NCI-H2196 (cell line): ENCODE measurements around the gene CFB.
"Not testable (repeated sequence)": the region's sequence is repeated elsewhere in the genome, so short reads cannot be mapped to it uniquely, and the experiment has no call there.

Experiments used
- DNase-seq: peaks from one replicate; lab custom pipeline; 2025; ENCODE audit not compliant: unreplicated experiment; lab: John Stamatoyannopoulos, UW

CFB gene

GRCh38 chr6:31911826-31912585 is 33.9 kb upstream of the CFB start:
- no peak for DNase-seq

- no peak for DNase-seq
Measured at GRCh38 chr6:31915351-31915750, 30.5 kb upstream of the CFB start.

- no peak for DNase-seq
Measured at GRCh38 chr6:31915756-31916155, 30.1 kb upstream of the CFB start.

GRCh38 chr6:31918069-31918720 is 27.7 kb upstream of the CFB start:
- DNase-seq, result no peak

- no peak for DNase-seq
Measured at GRCh38 chr6:31919624-31920303, 26.1 kb upstream of the CFB start.

- no peak for DNase-seq
Measured at GRCh38 chr6:31920811-31921210, 25.1 kb upstream of the CFB start.

- DNase-seq, result no peak
Measured at GRCh38 chr6:31922942-31923341, 23.0 kb upstream of the CFB start.

- no peak for DNase-seq
Measured at GRCh38 chr6:31927242-31927862, 18.5 kb upstream of the CFB start, which contains the start of gene C2. TSS of gene C2 (plus strand) at chr6:31927717. CDS start at chr6:31927753, 36 bp downstream.

- DNase-seq, result no peak
Measured at GRCh38 chr6:31927863-31928671, 17.8 kb upstream of the CFB start.

- no peak for DNase-seq
Measured at GRCh38 chr6:31928672-31928939, 17.3 kb upstream of the CFB start.

- DNase-seq, result no peak
Measured at GRCh38 chr6:31930962-31931361, 14.9 kb upstream of the CFB start.

- DNase-seq, result not testable (repeated sequence)
Measured at GRCh38 chr6:31932137-31932536, 13.8 kb upstream of the CFB start.

GRCh38 chr6:31933537-31933936 is 12.4 kb upstream of the CFB start:
- DNase-seq, result no peak

GRCh38 chr6:31935021-31935420 is 10.9 kb upstream of the CFB start:
- no peak for DNase-seq

- no peak for DNase-seq
Measured at GRCh38 chr6:31935823-31936222, 10.1 kb upstream of the CFB start.

GRCh38 chr6:31940256-31940664 is 5.6 kb upstream of the CFB start:
- DNase-seq, result no peak

- no peak for DNase-seq
Measured at GRCh38 chr6:31943742-31944141, 2.2 kb upstream of the CFB start.

- DNase-seq, result no peak
Measured at GRCh38 chr6:31945154-31945506, 765 bp upstream of the CFB start.

- no peak for DNase-seq
Measured at GRCh38 chr6:31946370-31946885, 533 bp downstream of the CFB start.

GRCh38 chr6:31947070-31947675 is 1.3 kb downstream of the CFB start:
- DNase-seq, result no peak
